ENCODE measurements around the gene SORL1.
"Not testable (repeated sequence)": the region's sequence is repeated elsewhere in the genome, so short reads cannot be mapped to it uniquely, and the experiment has no call there.

SORL1 gene

DNA sequence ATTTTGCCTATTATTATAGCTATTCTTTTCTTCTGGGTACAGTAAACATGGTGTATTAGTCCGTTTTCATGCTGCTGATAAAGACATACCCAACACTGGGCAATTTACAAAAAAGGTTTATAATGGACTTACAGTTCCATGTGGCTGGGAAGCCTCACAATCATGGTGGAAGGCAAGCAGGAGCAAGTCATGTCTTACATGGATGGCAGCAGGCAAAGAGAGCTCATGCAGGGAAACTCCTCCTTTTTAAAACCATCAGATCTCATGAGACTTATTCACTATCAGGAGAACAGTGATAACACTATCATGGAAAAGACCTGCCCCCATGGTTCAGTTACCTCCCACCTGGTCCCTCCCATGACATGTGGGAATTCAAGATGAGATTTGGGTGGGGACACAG is 54.1 kb downstream of the SORL1 start:
- not testable (repeated sequence) for DNase-seq

DNA sequence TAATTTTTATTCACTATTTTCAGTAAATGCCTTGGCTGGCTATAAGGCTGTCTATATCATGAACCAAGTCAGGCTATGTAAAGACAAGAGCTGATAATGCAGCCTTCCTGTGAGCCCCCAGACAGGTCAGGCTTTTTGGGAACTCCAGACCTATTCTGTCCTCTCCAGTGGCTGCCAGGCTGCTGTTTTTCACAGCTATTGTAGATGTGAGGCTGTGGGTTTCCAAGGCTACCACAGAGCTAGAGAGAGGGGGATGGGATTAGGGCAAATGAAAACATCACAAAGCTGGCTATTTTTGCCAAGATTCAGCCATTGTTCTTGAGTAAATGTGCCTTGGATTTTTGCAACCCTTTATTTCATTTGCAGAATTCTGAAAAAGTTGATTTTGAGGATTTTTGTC is 56.3 kb downstream of the SORL1 start:
- no peak for DNase-seq

DNA sequence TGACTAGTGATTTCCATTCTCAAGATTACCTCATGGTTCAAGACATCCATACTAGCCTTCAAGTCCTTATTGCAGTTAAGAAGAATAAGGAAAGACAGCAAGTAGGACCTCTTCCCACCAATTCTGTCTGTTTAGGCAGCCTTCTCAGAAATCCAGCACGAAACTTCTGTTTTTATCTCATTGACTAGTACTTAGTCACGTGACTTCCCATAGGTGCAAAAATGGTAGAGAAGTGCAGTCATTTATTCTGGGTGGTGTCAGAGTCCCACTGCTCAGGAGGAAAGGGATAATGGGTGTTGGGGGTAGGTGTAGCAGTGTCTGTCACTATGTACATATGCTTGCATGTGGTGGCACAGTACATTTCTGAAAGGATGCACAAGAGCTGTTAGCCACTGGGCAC is 58.3 kb downstream of the SORL1 start:
- DNase-seq = no peak

DNA sequence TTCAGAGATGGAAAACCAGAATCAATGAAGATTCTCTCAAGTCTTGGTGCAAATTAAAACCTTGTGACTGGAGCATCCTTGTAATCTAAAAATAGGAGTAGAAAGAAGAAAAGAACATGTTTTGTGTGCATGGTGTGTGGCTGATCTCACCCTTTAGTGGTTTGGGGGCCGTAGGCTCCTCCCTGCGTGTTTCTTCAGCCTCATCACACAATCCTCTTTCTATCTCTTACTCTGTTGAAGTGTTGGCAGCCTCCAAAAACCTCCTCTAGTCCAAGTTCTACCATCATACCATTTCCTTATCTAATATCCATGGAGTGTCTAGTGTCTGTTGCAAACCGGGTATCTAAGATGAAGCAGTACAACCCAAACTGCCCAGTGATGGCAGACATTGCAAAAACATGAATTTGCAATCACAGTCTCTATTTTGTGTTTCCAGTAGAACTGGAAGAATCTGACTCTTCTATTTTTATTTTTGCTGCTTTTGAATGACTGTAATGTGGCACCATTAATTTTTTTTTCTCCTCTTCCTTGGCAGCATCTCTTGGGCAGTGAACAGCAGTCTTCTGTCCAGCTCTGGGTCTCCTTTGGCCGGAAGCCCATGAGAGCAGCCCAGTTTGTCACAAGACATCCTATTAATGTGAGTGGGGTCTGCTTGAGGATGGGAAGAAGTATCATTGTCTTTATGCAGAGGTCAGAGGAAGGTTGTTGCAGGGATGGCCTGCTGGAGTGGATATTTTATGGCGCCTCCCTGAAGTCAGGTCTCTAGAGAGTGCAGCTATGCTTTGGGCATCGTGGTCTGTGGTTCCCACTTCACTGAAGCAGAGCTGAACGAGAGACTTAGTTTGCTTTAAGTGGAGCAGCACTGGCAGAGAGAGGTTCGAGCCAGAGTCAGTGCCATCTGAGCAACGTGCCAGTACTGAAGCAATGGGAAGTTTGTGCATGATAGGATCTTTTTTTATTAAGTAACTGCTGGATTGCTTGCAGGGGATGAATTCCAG is 60.7 kb downstream of the SORL1 start:
- DNase-seq = no peak

DNA sequence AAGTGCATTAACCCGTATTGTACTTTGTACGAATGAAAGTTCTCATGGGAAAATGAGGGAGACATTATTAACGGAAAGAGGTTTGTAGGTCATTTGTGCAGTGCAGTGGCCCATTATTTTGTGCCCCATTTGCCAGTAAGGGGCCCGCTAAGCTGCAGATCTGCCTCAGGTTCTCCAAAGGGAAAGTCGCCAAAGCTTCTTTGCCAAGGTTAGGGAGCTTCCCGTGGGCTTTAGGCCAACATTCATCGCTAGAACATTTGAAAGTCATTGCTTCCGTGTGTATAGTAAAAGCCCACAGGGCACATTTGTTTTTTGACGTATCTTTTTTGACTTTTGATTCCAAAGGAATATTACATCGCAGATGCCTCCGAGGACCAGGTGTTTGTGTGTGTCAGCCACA is 61.7 kb downstream of the SORL1 start:
- no peak for DNase-seq

DNA sequence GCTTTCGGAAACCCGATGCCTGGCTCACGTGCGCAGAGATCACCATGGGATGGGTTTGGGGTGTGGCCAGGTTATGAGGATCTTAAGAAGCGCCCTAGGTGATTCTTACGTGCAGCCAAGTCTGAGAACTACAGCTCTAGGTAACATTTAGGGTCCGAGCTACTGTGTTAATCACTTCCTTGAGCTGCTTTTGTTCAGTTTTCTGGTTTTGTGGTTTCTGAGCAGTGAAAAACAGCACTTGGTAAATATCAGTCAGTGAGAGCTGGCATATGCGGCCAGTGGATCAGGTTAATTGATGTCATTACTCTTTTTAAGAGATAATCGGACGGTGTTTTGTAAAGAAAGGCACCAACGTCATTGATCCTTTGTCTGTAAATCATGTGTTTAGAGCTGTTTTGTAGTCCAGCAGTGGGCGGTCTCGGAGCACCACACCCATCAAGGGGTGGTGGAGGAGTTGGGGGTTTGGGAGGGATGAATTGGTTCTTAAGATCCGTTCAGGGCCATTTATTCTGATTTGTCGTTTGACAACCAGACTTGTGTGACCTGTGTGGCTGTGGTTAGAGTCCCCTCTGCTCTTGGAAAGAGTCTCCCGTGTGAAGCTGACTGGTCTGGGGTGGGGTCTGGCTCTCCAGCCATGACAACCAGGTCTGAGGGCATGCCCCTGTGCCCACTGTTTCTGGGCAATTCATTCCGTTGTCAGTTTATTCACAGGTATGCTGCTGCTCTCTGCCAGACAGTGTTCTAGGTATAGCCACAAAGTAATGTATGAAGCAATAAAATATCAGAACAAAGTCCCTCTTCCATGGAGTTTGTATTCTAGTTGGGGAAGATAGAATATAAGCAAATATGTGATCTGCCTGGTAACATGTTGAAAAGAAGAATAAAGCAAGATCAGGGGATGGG is 62.6 kb downstream of the SORL1 start:
- no peak for DNase-seq

DNA sequence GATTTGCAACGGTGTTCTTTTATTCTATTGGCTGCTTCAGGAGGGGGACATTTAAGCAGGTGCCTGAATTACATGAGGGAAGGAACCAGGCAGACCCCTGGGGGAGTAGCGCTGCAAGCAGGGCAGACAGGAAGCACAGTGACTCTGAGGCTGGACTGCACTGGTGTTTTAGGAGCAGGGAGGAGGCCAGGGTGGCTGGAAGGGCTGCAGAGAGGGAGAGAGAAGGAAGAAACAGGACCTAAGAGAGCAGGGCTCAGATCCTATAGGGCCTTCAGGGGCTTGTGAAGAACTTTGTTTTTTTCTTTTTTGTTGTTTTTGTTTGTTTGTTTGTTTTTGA is 63.2 kb downstream of the SORL1 start:
- DNase-seq = no peak

DNA sequence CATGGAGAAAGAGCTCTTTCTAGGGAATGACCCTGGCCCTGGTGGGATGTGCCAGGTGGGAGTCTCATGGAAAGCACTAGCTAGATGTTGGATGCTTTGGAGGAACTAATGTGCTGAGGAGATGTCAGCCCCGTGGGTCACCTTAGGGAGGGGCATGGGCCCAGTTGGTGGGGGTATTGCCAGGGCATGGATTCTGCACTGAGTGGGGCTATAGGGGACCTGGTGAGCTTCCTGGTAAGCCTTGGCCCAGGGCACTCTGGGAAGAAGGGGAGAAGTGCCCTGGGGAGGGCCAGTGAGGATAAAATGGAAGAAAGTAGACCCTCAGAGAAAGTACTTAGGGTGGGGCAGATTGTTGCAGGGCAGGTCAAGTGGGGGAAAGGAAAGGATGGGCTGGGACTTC is 65.9 kb downstream of the SORL1 start:
- no peak for DNase-seq

DNA sequence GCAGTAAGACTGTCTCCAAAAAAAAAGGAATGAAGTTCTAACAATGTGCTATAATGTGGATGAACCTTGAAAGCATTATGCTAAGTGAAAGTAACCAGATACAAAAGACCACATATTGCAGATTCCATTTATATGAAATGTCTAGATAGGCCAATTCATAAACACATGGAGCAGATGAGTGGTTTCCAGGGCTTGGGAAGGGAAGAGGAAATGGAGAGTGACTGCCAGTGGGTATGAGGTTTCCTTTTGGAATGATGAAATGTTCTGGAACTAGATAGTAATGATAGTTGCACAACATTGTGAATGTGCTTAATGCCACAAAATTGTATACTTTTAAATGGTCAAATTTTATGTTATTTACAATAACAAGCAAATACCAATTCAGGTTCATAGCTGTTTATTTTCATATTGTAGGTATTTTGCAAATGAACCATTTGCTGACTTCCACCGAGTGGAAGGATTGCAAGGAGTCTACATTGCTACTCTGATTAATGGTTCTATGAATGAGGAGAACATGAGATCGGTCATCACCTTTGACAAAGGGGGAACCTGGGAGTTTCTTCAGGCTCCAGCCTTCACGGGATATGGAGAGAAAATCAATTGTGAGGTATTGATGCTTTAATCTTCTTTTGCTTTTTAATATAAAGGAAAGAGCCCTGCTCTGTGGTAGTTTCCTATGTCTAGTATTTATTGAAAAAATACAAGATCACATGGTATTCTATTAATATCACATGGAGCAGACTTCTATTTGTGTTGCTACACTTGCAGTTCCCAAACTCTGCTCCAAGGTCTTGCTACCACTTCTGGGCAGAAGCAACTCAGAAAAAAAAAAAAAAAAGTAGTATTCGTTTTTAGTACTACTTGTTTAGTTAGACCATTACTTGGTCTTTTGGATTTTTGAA is 68.4 kb downstream of the SORL1 start:
- no peak for DNase-seq

DNA sequence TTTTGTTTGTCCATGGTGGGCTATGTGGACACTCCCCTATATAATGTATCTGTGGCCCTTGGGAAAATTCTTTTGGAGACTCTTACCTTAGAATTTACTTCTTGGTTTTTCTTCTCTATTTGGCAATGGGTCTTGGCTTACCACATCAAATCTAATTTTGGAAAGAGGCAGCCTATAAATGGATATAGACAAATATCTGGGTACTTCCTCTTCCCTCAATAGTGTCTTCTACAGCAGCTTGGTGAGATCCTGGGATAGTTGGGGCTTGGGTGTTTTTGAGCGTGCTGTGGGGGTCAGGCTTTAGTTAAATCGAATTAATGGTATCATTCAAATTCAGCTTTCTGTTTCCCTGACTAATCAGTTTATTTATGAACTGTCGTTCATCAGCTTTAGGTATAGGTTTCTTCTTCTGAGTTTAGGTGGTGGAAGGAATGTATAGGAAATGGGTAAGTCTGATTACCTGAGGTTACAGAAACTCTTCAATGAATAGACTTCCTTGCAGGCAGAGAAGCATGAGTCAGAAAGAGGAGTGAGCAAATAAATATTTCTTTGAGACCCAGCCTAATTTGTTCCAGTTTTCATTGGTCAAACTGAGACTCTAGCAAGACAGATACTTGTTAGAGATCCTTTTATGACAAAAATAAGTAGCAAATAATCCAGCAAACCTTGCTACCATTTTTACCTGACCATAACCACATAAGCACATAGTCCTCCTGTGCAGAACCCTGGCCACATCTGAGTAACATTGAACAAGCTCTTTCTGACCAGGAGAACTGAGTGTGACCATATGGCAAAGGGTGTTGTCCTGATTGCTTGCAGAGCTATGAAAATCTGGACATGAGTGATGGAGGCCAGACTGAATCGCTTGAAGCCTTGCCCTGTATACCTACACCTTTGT is 69.3 kb downstream of the SORL1 start:
- no peak for DNase-seq

DNA sequence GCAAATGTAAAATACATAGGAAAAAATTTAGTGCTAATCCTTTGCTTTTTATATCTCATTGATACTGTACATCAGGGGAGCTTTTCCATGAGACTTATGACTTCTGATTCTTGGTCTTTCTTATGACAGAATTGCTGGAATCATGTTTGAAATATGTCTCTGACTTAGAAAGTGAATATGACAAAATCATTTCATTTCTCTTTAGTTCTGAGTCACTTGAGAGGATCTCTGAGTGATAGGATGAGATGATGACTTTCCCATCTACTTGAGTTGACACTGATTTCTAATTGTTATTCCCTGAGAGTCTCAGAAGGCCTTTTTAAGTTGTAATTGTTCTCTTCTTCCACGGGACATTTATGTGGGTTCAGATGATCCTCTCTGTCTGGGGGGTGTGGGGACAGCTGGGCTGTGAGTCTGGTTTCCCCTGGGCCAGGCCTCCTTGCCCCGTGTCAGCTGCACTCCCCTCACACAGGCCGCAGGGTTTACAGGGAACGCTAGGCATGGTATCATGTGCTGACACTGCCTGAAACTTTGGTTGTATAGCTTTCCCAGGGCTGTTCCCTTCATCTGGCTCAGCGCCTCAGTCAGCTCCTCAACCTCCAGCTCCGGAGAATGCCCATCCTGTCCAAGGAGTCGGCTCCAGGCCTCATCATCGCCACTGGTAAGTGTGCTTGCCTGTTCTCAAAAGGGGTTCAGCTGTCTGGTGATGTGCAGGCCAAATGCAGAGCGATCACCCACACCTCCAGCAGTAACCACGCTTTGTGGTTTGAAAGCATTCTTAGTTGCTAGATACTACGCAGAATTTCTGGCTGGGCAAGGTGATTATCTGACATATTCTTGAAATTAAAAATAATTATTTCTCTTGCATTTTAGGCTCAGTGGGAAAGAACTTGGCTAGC is 70.2 kb downstream of the SORL1 start:
- DNase-seq = no peak

DNA sequence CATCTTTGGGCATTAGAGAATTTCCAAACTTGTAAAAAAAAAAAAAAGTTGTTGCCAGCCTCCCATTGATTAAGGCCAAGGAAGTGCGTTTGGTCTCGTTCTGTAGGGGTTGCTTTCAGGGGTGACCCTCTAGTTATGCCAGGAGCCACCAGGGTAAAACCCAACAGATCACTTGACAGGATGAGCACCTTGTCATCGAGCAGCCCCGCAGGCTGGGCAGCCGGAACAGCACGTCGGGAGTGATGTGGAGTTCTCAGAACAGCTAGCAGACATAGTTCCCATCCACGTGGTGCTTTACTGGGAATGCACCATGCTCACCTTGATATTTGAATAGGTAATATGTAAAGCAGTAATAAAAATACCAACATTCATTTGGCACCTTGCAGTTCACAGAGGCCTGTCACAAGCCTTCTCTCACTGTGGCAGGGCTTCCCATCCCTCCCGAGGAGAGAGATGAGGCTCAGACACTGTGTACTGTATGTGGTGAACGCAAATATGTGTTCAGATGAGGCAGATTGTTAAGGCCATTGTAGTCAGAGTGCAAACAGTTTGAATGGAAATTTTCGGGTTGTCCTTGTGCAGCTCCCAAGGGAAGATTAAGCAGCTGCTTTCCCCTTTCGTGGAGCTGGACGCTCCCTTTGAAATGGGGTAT is 71.6 kb downstream of the SORL1 start:
- no peak for DNase-seq

DNA sequence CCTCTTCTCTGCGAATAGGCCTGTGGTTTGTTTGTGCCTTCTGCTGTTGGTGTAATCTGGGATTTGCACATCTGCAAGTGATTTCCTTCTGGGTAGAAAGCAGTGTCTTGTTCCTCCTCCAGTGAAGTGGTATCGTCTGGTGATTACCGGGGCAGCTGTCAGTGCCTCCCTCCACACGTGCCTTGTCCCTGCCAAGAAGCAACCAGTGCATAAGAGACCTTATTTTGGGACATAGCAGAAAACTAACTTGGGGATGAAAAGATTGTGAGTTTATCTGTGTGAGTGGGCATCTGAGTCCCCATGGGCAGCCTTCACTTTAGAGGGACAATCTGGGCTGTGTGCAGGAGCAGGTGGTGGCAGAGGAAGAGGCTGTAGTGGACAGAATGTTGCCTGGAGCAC is 72.1 kb downstream of the SORL1 start:
- DNase-seq = no peak

DNA sequence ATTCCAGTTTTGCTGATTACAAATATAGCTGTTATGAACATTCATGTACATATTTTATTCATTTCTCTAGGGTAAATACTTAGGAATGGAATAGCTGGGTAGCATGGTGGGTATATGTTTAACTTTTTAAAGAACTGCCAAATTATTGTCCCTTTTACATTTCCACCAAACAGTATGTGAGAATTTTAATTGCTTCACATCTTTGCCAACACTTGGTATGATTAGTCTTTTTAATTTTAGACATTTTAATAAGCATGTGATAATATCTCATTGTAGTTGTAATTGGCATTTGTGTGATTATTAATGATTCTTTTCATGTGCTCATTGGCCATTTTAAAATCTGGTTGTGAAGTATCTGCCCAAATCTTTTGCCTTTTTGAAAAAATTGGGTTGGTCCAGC is 73.3 kb downstream of the SORL1 start:
- no peak for DNase-seq

DNA sequence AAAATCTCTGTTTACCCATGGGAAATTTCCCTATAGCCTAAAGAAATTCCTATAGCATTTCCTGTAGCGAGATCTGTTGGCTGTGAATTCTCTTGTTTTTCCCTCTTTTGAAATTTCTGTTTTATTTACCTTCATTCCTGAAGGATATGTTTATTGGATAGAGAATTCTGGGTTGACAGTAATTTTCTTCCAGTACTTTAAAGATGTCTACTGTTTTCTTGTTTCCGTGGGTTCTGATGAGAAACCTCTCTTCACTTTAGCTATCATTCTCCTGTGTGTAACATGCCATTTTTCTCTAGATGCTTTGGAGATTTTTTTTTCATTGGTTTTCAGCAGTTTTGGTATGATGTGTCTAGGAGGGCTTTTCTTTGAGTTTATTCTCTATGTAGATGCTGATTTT is 78.1 kb downstream of the SORL1 start:
- DNase-seq = no peak

DNA sequence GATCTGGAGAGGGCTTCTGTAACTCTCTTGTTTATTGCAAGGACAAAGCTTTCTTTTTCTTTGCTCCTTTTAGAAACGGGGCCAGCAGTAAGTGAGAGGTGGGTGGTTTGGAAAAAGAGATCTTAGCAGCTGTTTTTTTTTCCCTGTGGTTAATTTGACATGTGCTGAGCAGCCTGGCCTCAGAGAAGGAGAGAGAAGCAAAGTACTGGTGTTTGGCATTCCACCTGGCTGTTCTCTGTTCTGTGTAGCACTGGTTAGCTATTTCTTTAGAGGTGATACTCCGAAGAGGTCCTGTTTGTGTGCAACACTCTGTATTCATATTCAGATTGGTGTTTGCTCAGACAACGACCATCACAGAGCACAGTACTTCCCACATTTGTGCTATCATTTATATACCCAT is 81.5 kb downstream of the SORL1 start:
- no peak for DNase-seq

DNA sequence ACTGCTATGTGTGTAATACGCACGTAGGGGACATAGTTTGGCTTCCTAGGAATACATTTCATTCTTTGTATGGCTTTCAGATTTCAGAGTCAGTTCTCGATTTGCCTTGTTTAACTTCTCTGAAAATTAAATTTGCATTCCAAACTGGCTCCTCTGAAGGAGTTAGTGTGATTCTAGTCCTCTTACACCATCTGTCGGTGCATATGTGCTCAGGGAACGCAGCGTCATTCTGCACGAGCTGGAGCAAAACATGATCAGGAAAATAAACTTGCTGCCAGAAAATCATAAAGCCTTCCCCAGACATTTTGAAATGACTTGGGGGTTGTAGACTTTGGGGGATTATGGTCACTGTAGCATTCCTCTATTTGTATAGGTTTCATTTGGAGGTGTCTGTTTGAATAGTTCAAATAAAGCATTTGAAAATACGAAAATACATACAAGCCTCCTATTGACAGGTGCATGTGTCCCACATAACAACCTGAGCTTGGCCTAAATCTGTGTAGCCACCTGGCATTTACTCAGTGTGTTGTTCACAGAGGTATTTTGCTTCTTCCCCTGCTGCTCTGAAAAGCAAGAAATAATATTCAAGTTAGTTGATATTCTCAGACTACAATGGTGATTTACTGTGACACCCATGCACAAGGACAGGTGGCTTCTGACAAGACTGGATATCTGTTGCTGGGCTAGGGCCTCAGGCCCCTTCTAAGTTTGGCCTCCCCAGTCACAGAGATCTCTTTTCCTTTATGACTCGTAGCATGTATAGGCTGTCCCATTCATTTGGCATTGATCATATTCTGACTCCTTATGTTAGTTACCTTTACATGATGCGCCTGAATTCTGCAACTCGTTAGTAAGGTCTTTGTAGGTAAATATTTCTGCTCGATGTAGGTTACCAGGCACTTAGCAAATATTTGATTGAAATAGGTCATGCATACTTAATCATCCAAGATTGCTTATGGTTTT is 82.3 kb downstream of the SORL1 start:
- no peak for DNase-seq

DNA sequence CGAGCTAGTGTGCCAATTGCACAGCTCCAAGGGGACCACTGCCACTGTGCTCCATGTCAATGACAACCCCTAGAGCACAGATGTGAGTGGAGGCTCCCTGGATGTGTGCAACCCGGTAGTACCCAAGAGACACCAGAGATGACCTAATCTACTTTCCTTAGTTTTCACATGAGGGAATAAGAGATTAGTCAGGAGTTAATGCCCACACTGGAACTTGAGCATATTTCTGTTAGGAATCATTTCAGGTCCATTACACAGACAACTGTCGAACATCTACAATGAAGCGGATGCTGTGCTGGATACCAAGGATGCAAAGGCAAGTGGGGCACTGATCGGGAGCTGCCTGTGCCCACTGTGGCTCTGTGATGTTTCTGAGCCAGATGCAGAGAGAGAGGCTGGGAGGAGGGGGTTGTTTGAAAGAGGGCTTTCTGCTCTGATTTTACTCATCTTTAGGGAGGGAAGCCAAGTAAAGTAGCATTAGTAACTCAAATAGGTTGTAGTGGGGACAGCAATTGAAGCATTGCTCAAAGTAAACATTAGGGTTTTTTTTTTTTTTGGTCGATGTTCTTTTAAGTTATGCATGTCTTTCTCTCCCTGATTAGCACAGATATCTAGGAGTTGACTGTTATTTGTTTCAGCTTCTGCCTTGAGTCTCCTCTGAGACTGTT is 83.1 kb downstream of the SORL1 start:
- DNase-seq = no peak

Measured in GOT3 (cell line).